Neural progenitor cell (in vitro differentiated cells): ENCODE results near the gene RUNX3. TPM values are rescaled to one million over a fixed set of nuclear protein-coding genes. Genes with fewer than 3 reads are reported as not detected.

Source experiments
- DNase-seq: peaks from one replicate; pipeline ENCODE4 v3.0.0-alpha.2; 2016; ENCODE audit warnings: low spot score
- H2AFZ ChIP-seq: fragments of 200-600 bp; sonication (generic); replicated peaks from 2 replicates; pipeline ENCODE4 v1.6.1; 2016; ENCODE audit warnings: antibody characterized with exemption
- H3F3A ChIP-seq: fragments of 200-600 bp; sonication (generic); 2 replicates; pipeline ENCODE4 v1.6.1; 2016; ENCODE audit warnings: antibody characterized with exemption, low read depth
- H3K27ac ChIP-seq: fragments of 200-600 bp; sonication (generic); 2 replicates; pipeline ENCODE4 v1.5.1; 2016; ENCODE audit warnings: mild to moderate bottlenecking
- H3K27me3 ChIP-seq: fragments of 200-600 bp; sonication (generic); 2 replicates; pipeline ENCODE4 v1.6.1; 2016; ENCODE audit warnings: mild to moderate bottlenecking, moderate library complexity
- H3K36me3 ChIP-seq: fragments of 200-600 bp; sonication (generic); 2 replicates; pipeline ENCODE4 v1.5.1; 2016
- H3K4me1 ChIP-seq: fragments of 200-600 bp; sonication (generic); 2 replicates; pipeline ENCODE4 v1.6.1; 2016; ENCODE audit warnings: mixed run types
- H3K4me2 ChIP-seq: fragments of 200-600 bp; sonication (generic); 2 replicates; pipeline ENCODE4 v1.6.1; 2016
- H3K4me3 ChIP-seq: fragments of 200-600 bp; sonication (generic); 2 replicates; pipeline ENCODE4 v1.5.1; 2016
- H3K79me2 ChIP-seq: fragments of 200-600 bp; sonication (generic); 2 replicates; pipeline ENCODE4 v1.6.1; 2016; ENCODE audit warnings: low read depth
- H3K9ac ChIP-seq: fragments of 200-600 bp; sonication (generic); 2 replicates; pipeline ENCODE4 v1.6.1; 2016
- H3K9me3 ChIP-seq: fragments of 200-600 bp; sonication (generic); 2 replicates; pipeline ENCODE4 v1.5.1; 2016; ENCODE audit warnings: low read depth
- H4K20me1 ChIP-seq: fragments of 200-600 bp; sonication (generic); 2 replicates; pipeline ENCODE4 v1.6.1; 2016; ENCODE audit warnings: low read depth
- H3K27ac Mint-ChIP-seq: 3 replicates; pipeline ENCODE4 v1.8.0; 2021; ENCODE audit warnings: mixed read lengths
- H3K27me3 Mint-ChIP-seq: 2 replicates; pipeline ENCODE4 v1.8.0; 2022; ENCODE audit warnings: low read depth, mild to moderate bottlenecking, inconsistent platforms, moderate library complexity, mixed read lengths; ENCODE audit not compliant: insufficient read depth
- H3K36me3 Mint-ChIP-seq: 3 replicates; pipeline ENCODE4 v1.8.0; 2021; ENCODE audit warnings: mixed read lengths
- H3K4me1 Mint-ChIP-seq: 3 replicates; pipeline ENCODE4 v1.8.0; 2021; ENCODE audit warnings: mixed read lengths
- H3K4me3 Mint-ChIP-seq: 3 replicates; pipeline ENCODE4 v1.8.0; 2021; ENCODE audit warnings: mild to moderate bottlenecking, moderate library complexity, mixed read lengths
- H3K9me3 Mint-ChIP-seq: 3 replicates; pipeline ENCODE4 v1.8.0; 2020; ENCODE audit warnings: mixed read lengths
- CTCF ChIP-seq: fragments of 200-600 bp; sonication (generic); IDR thresholded peaks from 2 replicates; pipeline ENCODE4 v1.5.1; 2017; ENCODE audit warnings: antibody characterized with exemption, mild to moderate bottlenecking
- EZH2 ChIP-seq: fragments of 200-600 bp; sonication (generic); IDR thresholded peaks from 2 replicates; pipeline ENCODE4 v1.6.1; 2017; ENCODE audit warnings: antibody characterized with exemption, mild to moderate bottlenecking, moderate library complexity
- EZH2phosphoT487 ChIP-seq: fragments of 200-600 bp; sonication (generic); IDR thresholded peaks from 2 replicates; pipeline ENCODE4 v1.6.1; 2017; ENCODE audit warnings: antibody characterized with exemption
- total RNA-seq: library from RNA; depleted of rRNA; stranded (reverse); fragments of >200 nt; gene quantifications from 2 replicates; pipeline ENCODE4 v1.2.3, GENCODE V29; 2015; ENCODE audit warnings: low replicate concordance

RUNX3 gene
- total RNA-seq, 1 donor from 2014 or later = not detected

GRCh38 chr1:24936684-24937083, 6.6 kb upstream of the RUNX3 start:
- peaks cover 14% of the 10 kb centered on the region for H3K4me1 Mint-ChIP-seq
- H3K27ac Mint-ChIP-seq = no peak overlapping the region
- peaks cover 39% of the 10 kb centered on the region for H3K27me3 Mint-ChIP-seq
- Histone ChIP-seq H3K79me2 (no peaks in the 10 kb centered on the region), H3K9me3 (no peaks in the 10 kb centered on the region), H3K4me3 (no peak overlapping the region), H3F3A (peaks cover 3% of the 10 kb centered on the region), H4K20me1 (peaks cover 4% of the 10 kb centered on the region), H3K27ac (no peak overlapping the region), H2AFZ (no peak overlapping the region), H3K4me1 (peaks cover 13% of the 10 kb centered on the region), H3K4me2 (no peak overlapping the region), H3K9ac (no peak overlapping the region), H3K36me3 (no peaks in the 10 kb centered on the region), H3K27me3 (peaks cover 41% of the 10 kb centered on the region)
- TF ChIP-seq EZH2phosphoT487 (no peak), EZH2 (no peak), CTCF (no peak)
- H3K9me3 Mint-ChIP-seq = no peaks in the 10 kb centered on the region
- no peaks in the 10 kb centered on the region for H3K36me3 Mint-ChIP-seq
- H3K4me3 Mint-ChIP-seq = no peak overlapping the region
- no peak for DNase-seq

- Histone ChIP-seq H3K27me3 (peaks cover 49% of the 10 kb centered on the region), H3F3A (peaks cover 11% of the 10 kb centered on the region), H3K36me3 (no peaks in the 10 kb centered on the region), H3K4me3 (no peak overlapping the region), H3K9me3 (no peaks in the 10 kb centered on the region), H3K9ac (no peak overlapping the region), H3K4me2 (no peak overlapping the region), H2AFZ (no peak overlapping the region), H4K20me1 (peaks cover 11% of the 10 kb centered on the region), H3K27ac (no peak overlapping the region), H3K4me1 (peaks cover 15% of the 10 kb centered on the region), H3K79me2 (no peaks in the 10 kb centered on the region)
- DNase-seq = no peak
- H3K4me3 Mint-ChIP-seq = no peak overlapping the region
- no peak overlapping the region for H3K27ac Mint-ChIP-seq
- H3K9me3 Mint-ChIP-seq = no peaks in the 10 kb centered on the region
- peaks cover 19% of the 10 kb centered on the region for H3K4me1 Mint-ChIP-seq
- TF ChIP-seq EZH2phosphoT487 (no peak), EZH2 (peak; percentile 29), CTCF (no peak)
- H3K27me3 Mint-ChIP-seq = peaks cover 48% of the 10 kb centered on the region
- no peaks in the 10 kb centered on the region for H3K36me3 Mint-ChIP-seq
Observed at GRCh38 chr1:24935615-24936484, 5.8 kb upstream of the RUNX3 start.

DNA sequence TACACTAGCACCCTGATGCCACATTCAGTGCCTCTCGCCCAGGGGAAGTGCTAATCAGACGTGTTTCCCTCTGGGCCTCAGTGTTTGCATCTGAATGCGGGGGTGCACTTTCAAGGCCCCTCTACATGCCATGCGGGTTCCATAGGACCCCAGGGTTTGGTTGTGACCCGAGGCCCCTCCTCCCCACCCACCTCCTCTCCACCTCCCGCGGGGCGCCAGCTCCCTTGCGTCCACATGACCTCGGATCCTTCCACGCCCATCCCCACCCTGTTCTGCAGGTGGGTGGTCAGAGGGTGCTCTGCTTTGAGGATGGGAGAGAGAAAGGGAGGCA, 5.1 kb upstream of the RUNX3 start:
- peaks cover 49% of the 10 kb centered on the region for H3K27me3 Mint-ChIP-seq
- Histone ChIP-seq H4K20me1 (peaks cover 11% of the 10 kb centered on the region), H3K4me2 (no peak overlapping the region), H3K27me3 (peaks cover 56% of the 10 kb centered on the region), H3K4me3 (no peak overlapping the region), H3K9ac (no peak overlapping the region), H3K36me3 (no peaks in the 10 kb centered on the region), H3K27ac (no peak overlapping the region), H3K9me3 (no peaks in the 10 kb centered on the region), H3K79me2 (no peaks in the 10 kb centered on the region), H3F3A (peaks cover 12% of the 10 kb centered on the region), H2AFZ (no peak overlapping the region), H3K4me1 (peaks cover 15% of the 10 kb centered on the region)
- H3K9me3 Mint-ChIP-seq = no peaks in the 10 kb centered on the region
- H3K4me3 Mint-ChIP-seq = no peak overlapping the region
- no peaks in the 10 kb centered on the region for H3K36me3 Mint-ChIP-seq
- no peak overlapping the region for H3K27ac Mint-ChIP-seq
- H3K4me1 Mint-ChIP-seq = peaks cover 19% of the 10 kb centered on the region
- DNase-seq = no peak
- TF ChIP-seq EZH2phosphoT487 (no peak), CTCF (no peak), EZH2 (no peak)
